LNCAP (cell line): ENCODE data around the gene TIMP3.

Source experiments
- TF ChIP-seq, protein P1 (sequence below): fragments of 450-650 bp; IDR thresholded peaks from 2 replicates; pipeline ENCODE4 v1.5.1; 2017; ENCODE audit warnings: mild to moderate bottlenecking

TIMP3 gene

DNA sequence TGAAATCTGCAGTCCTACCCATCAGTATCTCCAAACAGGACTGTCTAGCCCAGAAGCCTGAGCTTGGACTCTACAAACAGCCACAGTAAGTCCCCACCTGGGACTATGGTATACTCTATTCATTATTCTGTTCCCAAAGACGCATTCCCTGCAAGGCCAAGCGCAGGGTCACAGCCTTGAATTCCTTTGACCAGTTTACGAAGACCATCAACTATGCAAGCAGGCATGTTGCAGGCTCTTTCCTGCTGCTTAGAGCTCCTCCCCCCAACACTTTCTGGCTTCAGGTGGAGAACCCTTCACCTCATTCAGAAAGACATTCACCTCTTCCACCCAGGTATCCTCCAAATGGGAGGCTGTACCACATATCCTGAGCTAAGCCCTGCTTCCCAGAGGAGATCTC lies 62.5 kb downstream of the TIMP3 start:
- TF ChIP-seq, protein P1, sequence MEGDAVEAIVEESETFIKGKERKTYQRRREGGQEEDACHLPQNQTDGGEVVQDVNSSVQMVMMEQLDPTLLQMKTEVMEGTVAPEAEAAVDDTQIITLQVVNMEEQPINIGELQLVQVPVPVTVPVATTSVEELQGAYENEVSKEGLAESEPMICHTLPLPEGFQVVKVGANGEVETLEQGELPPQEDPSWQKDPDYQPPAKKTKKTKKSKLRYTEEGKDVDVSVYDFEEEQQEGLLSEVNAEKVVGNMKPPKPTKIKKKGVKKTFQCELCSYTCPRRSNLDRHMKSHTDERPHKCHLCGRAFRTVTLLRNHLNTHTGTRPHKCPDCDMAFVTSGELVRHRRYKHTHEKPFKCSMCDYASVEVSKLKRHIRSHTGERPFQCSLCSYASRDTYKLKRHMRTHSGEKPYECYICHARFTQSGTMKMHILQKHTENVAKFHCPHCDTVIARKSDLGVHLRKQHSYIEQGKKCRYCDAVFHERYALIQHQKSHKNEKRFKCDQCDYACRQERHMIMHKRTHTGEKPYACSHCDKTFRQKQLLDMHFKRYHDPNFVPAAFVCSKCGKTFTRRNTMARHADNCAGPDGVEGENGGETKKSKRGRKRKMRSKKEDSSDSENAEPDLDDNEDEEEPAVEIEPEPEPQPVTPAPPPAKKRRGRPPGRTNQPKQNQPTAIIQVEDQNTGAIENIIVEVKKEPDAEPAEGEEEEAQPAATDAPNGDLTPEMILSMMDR, result no peak

DNA sequence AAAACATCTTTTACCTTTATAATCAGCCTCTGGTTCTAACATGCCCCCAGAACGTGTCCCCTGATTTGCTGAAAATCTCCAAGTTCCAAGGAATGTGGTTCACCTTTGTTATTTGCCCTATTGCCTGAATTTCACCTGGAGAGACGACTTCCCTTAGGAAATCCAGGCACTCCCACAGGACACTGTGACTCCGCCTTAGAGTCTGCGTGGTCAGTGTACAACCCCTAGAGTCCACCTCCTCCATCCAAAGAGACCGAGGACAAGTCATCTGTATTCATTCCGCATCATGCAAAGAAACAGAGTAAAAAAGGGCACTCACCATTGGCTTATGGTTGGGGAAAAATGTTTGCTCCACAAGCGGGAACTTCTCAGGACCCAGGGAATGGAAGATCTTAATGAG lies 63.1 kb downstream of the TIMP3 start:
- TF ChIP-seq, protein P1, result no peak

- TF ChIP-seq, protein P1, result no peak
These were observed 65.4 kb downstream of the TIMP3 start for GRCh38 chr22:32866953-32867352.

GRCh38 chr22:32868946-32869345 lies 67.4 kb downstream of the TIMP3 start:
- TF ChIP-seq, protein P1, result no peak

DNA sequence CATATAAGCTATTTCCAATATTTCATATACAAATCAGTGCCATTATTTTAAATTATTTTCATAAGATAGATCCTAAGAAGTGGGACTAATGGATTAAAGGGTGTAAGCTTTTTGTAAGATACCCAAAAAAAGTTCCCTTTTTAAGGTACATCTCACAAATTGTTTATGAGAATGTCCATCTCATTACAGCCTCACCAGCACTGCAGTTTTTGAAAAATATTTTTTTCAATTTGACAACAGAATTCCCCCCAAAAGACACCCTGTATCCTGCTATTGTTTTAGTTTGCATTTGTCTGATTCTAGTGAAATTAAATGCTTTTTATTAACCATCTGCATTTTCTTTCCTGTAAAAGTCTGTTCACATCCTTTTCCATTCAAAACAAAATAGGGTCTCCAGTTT lies 69.0 kb downstream of the TIMP3 start:
- TF ChIP-seq, protein P1, result no peak

DNA sequence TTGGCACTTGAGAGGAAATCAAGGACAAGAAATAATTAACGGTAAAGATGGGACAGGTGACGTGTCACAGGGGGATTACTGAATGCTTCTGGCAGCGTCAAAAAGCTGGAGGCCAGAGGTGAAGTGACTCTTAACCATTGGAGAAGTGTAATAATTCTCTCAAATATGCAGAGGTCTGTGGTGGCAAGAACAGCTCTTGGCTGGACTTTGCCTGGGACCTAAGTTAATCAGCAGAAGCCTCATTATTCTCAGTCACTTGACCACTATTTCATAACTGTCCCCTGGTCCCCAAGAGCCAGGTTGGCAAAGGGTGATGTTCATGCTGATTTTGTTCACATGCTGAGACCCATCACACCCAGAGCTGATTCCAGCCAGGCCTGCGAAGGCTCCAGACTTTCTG lies 72.9 kb downstream of the TIMP3 start:
- TF ChIP-seq, protein P1, result no peak

- TF ChIP-seq, protein P1, result no peak
These were observed 73.5 kb downstream of the TIMP3 start for GRCh38 chr22:32874976-32875375.

DNA sequence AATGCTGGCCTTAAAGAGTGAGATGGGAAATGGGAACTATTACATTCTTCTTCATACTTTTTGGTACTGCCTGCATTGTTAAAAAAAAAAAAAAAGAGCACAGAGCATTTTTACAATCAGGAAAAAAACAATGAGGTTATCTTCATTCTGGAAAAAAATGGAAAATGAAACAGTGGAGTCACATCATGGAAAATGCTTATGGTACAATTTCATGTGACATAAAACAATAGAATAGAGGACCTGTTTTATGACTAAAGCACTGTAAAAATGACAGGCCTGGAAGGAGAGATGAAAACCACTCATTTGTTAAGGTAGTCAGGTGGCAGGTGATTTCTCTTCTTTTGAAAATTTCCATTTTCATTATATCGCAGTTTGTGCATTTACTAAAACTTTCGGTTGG lies 75.0 kb downstream of the TIMP3 start:
- TF ChIP-seq, protein P1, result no peak
